ENCODE measurements around the gene ARHGAP24.

DNA sequence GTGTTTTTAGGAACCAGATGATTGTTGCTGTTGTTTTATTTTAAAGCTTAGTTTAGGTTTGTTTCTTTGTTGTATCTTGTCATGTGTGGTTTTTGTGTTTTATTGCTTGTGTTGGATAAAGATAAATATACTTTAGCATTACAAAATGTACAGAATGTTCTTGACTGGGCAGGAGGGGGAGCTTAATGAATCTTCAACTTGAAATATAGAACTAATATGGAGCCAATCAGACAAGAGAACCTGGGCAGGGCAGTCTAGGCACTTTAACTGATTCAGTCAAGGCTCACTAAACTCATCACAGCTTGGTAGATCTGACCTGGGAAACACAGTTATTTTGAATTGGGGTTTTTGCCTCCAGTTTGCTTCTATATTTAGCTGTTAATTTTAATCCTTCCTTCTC lies 304.2 kb downstream of the ARHGAP24 start:
- TF ChIP-seq, protein P1, sequence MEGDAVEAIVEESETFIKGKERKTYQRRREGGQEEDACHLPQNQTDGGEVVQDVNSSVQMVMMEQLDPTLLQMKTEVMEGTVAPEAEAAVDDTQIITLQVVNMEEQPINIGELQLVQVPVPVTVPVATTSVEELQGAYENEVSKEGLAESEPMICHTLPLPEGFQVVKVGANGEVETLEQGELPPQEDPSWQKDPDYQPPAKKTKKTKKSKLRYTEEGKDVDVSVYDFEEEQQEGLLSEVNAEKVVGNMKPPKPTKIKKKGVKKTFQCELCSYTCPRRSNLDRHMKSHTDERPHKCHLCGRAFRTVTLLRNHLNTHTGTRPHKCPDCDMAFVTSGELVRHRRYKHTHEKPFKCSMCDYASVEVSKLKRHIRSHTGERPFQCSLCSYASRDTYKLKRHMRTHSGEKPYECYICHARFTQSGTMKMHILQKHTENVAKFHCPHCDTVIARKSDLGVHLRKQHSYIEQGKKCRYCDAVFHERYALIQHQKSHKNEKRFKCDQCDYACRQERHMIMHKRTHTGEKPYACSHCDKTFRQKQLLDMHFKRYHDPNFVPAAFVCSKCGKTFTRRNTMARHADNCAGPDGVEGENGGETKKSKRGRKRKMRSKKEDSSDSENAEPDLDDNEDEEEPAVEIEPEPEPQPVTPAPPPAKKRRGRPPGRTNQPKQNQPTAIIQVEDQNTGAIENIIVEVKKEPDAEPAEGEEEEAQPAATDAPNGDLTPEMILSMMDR (IDR thresholded peaks at IDR 0.05; ENCODE audit: low read depth, low read length, missing input control): no peak
- TF ChIP-seq RXRA (IDR thresholded peaks at IDR 0.05): no peak
- TF ChIP-seq, protein P2, sequence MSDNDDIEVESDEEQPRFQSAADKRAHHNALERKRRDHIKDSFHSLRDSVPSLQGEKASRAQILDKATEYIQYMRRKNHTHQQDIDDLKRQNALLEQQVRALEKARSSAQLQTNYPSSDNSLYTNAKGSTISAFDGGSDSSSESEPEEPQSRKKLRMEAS (IDR thresholded peaks at IDR 0.05): no peak
- no peak for TF ChIP-seq GABPA (IDR thresholded peaks at IDR 0.05 in 1 of 2, conservative IDR thresholded peaks at IDR 0.05 in 1 of 2)
- no peak for TF ChIP-seq FOXA2 (IDR thresholded peaks at IDR 0.05)
- TF ChIP-seq, protein P3, sequence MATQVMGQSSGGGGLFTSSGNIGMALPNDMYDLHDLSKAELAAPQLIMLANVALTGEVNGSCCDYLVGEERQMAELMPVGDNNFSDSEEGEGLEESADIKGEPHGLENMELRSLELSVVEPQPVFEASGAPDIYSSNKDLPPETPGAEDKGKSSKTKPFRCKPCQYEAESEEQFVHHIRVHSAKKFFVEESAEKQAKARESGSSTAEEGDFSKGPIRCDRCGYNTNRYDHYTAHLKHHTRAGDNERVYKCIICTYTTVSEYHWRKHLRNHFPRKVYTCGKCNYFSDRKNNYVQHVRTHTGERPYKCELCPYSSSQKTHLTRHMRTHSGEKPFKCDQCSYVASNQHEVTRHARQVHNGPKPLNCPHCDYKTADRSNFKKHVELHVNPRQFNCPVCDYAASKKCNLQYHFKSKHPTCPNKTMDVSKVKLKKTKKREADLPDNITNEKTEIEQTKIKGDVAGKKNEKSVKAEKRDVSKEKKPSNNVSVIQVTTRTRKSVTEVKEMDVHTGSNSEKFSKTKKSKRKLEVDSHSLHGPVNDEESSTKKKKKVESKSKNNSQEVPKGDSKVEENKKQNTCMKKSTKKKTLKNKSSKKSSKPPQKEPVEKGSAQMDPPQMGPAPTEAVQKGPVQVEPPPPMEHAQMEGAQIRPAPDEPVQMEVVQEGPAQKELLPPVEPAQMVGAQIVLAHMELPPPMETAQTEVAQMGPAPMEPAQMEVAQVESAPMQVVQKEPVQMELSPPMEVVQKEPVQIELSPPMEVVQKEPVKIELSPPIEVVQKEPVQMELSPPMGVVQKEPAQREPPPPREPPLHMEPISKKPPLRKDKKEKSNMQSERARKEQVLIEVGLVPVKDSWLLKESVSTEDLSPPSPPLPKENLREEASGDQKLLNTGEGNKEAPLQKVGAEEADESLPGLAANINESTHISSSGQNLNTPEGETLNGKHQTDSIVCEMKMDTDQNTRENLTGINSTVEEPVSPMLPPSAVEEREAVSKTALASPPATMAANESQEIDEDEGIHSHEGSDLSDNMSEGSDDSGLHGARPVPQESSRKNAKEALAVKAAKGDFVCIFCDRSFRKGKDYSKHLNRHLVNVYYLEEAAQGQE (IDR thresholded peaks at IDR 0.05): no peak

All from liver (tissue), 3 donors.